WTC11 (cell line): ENCODE measurements around the gene HES5. TPM values are rescaled to one million over a fixed set of nuclear protein-coding genes. Genes with fewer than 3 reads are reported as not detected.

Experiments used
- ATAC-seq: fragments of 200-7000 bp; cut with Tn5 transposase; 2 replicates; pipeline ENCODE4 v1.10.0; 2021; ENCODE audit warnings: mild to moderate bottlenecking, moderate library complexity
- CTCF ChIA-PET: fragments of 300-600 bp; sonication (Branson Sonifier 250); formaldehyde crosslinking; loops from one replicate; lab custom pipeline; 2021; ENCODE audit warnings: antibody characterized with exemption; lab: Charles Lee
- POLR2A ChIA-PET: fragments of 350-600 bp; sonication (Branson Sonifier 250); formaldehyde crosslinking; loops from one replicate; lab custom pipeline; 2021; ENCODE audit warnings: antibody characterized with exemption; lab: Charles Lee
- DNase-seq: peaks from one replicate; pipeline ENCODE4 v3.0.0; 2021; ENCODE audit warnings: low spot score
- H3K27ac Mint-ChIP-seq: 2 replicates; pipeline ENCODE4 v1.8.0; 2021; ENCODE audit warnings: mixed read lengths
- H3K27me3 Mint-ChIP-seq: 2 replicates; pipeline ENCODE4 v1.8.0; 2021; ENCODE audit warnings: low read depth, mild to moderate bottlenecking, moderate library complexity, mixed read lengths
- H3K36me3 Mint-ChIP-seq: 2 replicates; pipeline ENCODE4 v1.8.0; 2021; ENCODE audit warnings: mixed read lengths
- H3K4me1 Mint-ChIP-seq: 2 replicates; pipeline ENCODE4 v1.8.0; 2022; ENCODE audit warnings: mixed read lengths
- H3K4me3 Mint-ChIP-seq: 2 replicates; pipeline ENCODE4 v1.8.0; 2021; ENCODE audit warnings: mild to moderate bottlenecking, moderate library complexity, mixed read lengths
- H3K9me3 Mint-ChIP-seq: 2 replicates; pipeline ENCODE4 v1.8.0; 2021; ENCODE audit warnings: mixed read lengths
- CREM ChIP-seq: sonication (generic); formaldehyde crosslinking; IDR thresholded peaks from 2 replicates; pipeline ENCODE4 v1.8.1; 2022; ENCODE audit warnings: mild to moderate bottlenecking, missing genetic modification reagents, moderate library complexity
- ELF4 ChIP-seq: sonication (generic); formaldehyde crosslinking; IDR thresholded peaks from 2 replicates; pipeline ENCODE4 v1.8.1; 2022; ENCODE audit warnings: low read depth, mild to moderate bottlenecking, moderate library complexity, missing genetic modification reagents
- EMX1 ChIP-seq: fragments of 250-450 bp; sonication (Bioruptor Pico); IDR thresholded peaks from 2 replicates; pipeline ENCODE4 v1.8.0; 2021; ENCODE audit warnings: mild to moderate bottlenecking
- ETV6 ChIP-seq: sonication (generic); formaldehyde crosslinking; IDR thresholded peaks from 2 replicates; pipeline ENCODE4 v1.8.1; 2022; ENCODE audit warnings: mild to moderate bottlenecking, missing genetic modification reagents
- FOXJ3 ChIP-seq: sonication (generic); formaldehyde crosslinking; IDR thresholded peaks from 2 replicates; pipeline ENCODE4 v1.9.0; 2021; ENCODE audit warnings: missing genetic modification reagents, mild to moderate bottlenecking, borderline replicate concordance
- GABPB1 ChIP-seq: sonication (generic); formaldehyde crosslinking; IDR thresholded peaks from 2 replicates; pipeline ENCODE4 v1.8.1; 2023; ENCODE audit warnings: mild to moderate bottlenecking, missing genetic modification reagents
- GRHL2 ChIP-seq: fragments of 250-450 bp; sonication (Bioruptor Pico); IDR thresholded peaks from 2 replicates; pipeline ENCODE4 v1.8.0; 2022; ENCODE audit warnings: mild to moderate bottlenecking, moderate library complexity; ENCODE audit not compliant: insufficient replicate concordance, severe bottlenecking
- IRF2 ChIP-seq: sonication (generic); formaldehyde crosslinking; IDR thresholded peaks from 2 replicates; pipeline ENCODE4 v1.8.0; 2022; ENCODE audit warnings: low read depth, missing genetic modification reagents, borderline replicate concordance
- MYBL2 ChIP-seq: sonication (generic); formaldehyde crosslinking; IDR thresholded peaks from 2 replicates; pipeline ENCODE4 v1.8.1; 2023; ENCODE audit warnings: mild to moderate bottlenecking, moderate library complexity, missing genetic modification reagents
- NFATC4 ChIP-seq: fragments of 250-450 bp; sonication (Bioruptor Pico); IDR thresholded peaks from 2 replicates; pipeline ENCODE4 v1.9.0; 2021; ENCODE audit warnings: mild to moderate bottlenecking
- NFYB ChIP-seq: sonication (generic); formaldehyde crosslinking; conservative IDR thresholded peaks from 2 replicates; pipeline ENCODE4 v1.8.0; 2022; ENCODE audit warnings: low read depth, missing genetic modification reagents
- OVOL2 ChIP-seq: fragments of 250-450 bp; sonication (Bioruptor Pico); IDR thresholded peaks from 2 replicates; pipeline ENCODE4 v1.9.0; 2021; ENCODE audit warnings: mild to moderate bottlenecking, borderline replicate concordance
- RELA ChIP-seq: sonication (generic); formaldehyde crosslinking; IDR thresholded peaks from 2 replicates; pipeline ENCODE4 v1.8.1; 2022; ENCODE audit warnings: missing genetic modification reagents, mild to moderate bottlenecking, borderline replicate concordance
- RORB ChIP-seq: fragments of 250-450 bp; sonication (Bioruptor Pico); IDR thresholded peaks from 2 replicates; pipeline ENCODE4 v1.9.0; 2021; ENCODE audit warnings: mild to moderate bottlenecking
- SOX15 ChIP-seq: fragments of 250-450 bp; sonication (Bioruptor Pico); IDR thresholded peaks from 2 replicates; pipeline ENCODE4 v1.9.0; 2021; ENCODE audit warnings: mild to moderate bottlenecking
- TEAD1 ChIP-seq: sonication (generic); formaldehyde crosslinking; IDR thresholded peaks from 2 replicates; pipeline ENCODE4 v1.8.0; 2022; ENCODE audit warnings: mild to moderate bottlenecking, missing genetic modification reagents
- ZNF121 ChIP-seq: sonication (generic); formaldehyde crosslinking; IDR thresholded peaks from 2 replicates; pipeline ENCODE4 v1.8.0; 2023; ENCODE audit warnings: missing genetic modification reagents
- ZNF219 ChIP-seq: sonication (generic); formaldehyde crosslinking; IDR thresholded peaks from 2 replicates; pipeline ENCODE4 v1.8.0; 2023; ENCODE audit warnings: missing genetic modification reagents, mild to moderate bottlenecking, borderline replicate concordance
- ZNF396 ChIP-seq: fragments of 250-450 bp; sonication (Bioruptor Pico); IDR thresholded peaks from 2 replicates; pipeline ENCODE4 v1.8.0; 2021; ENCODE audit warnings: mild to moderate bottlenecking, moderate library complexity, borderline replicate concordance
- ZNF671 ChIP-seq: fragments of 250-450 bp; sonication (Bioruptor Pico); IDR thresholded peaks from 2 replicates; pipeline ENCODE4 v1.8.0; 2021; ENCODE audit warnings: mild to moderate bottlenecking
- total RNA-seq: library from RNA; stranded (reverse); gene quantifications from 3 replicates; pipeline ENCODE4 v1.2.3, GENCODE V29; 2021
- TF ChIP-seq, protein P1 (sequence below): sonication (generic); formaldehyde crosslinking; IDR thresholded peaks from 2 replicates; pipeline ENCODE4 v1.8.0; 2023; ENCODE audit warnings: missing genetic modification reagents
- TF ChIP-seq, protein P2 (sequence below): sonication (generic); formaldehyde crosslinking; IDR thresholded peaks from 2 replicates; pipeline ENCODE4 v1.8.1; 2023; ENCODE audit warnings: mild to moderate bottlenecking, missing genetic modification reagents
- TF ChIP-seq, protein P3 (sequence below): fragments of 250-450 bp; sonication (Bioruptor Pico); IDR thresholded peaks from 2 replicates; pipeline ENCODE4 v1.9.0; 2021; ENCODE audit warnings: mild to moderate bottlenecking
- TF ChIP-seq, protein P4 (sequence below): fragments of 200-600 bp; IDR thresholded peaks from 2 replicates; pipeline ENCODE4 v1.8.0; 2022; ENCODE audit warnings: antibody characterized with exemption
- TF ChIP-seq, protein P5 (sequence below): fragments of 250-450 bp; sonication (Bioruptor Pico); IDR thresholded peaks from 2 replicates; pipeline ENCODE4 v1.8.0; 2021; ENCODE audit warnings: mild to moderate bottlenecking
- TF ChIP-seq, protein P6 (sequence below): sonication (generic); formaldehyde crosslinking; IDR thresholded peaks from 2 replicates; pipeline ENCODE4 v1.8.0; 2022; ENCODE audit warnings: missing genetic modification reagents

The HES5 gene
- total RNA-seq, 1 experiment from 2014 or later: not detected

DNA sequence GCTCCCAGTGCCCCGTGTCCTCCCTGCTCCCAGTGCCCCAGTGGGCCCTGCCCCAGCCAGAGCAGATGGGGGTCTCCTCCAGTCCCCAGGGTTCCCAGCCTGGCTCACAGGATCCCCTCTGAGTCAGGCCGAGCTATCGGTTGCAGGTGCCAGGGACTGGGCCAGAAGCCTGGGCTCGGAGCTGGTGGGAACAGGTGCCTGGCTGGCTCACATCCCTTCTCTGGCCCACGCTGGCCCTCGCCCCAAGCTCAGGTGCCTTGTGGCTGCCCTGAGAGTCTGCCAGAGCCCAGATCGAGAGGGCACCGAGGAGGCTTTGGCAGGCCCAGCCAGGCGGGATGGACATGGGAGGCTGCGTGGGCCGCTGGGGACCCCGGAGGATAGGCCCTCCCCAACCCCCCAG is 35.0 kb downstream of the HES5 start:
- Mint-ChIP-seq H3K4me3 (no peak overlapping the region), H3K27ac (no peak overlapping the region), H3K36me3 (no peaks in the 10 kb centered on the region), H3K27me3 (no peaks in the 10 kb centered on the region), H3K4me1 (no peaks in the 10 kb centered on the region), H3K9me3 (no peaks in the 10 kb centered on the region)
- DNase-seq (no peak), ATAC-seq (no peak)
- TF ChIP-seq ZNF671 (CRISPR knock-in tag) (no peak), NFYB (CRISPR knock-in tag) (no peak), GABPB1 (no peak)
- TF ChIP-seq, protein P1, sequence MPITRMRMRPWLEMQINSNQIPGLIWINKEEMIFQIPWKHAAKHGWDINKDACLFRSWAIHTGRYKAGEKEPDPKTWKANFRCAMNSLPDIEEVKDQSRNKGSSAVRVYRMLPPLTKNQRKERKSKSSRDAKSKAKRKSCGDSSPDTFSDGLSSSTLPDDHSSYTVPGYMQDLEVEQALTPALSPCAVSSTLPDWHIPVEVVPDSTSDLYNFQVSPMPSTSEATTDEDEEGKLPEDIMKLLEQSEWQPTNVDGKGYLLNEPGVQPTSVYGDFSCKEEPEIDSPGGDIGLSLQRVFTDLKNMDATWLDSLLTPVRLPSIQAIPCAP: no peak
- ChIA-PET CTCF (no interaction called here), POLR2A (no interaction called here)

DNA sequence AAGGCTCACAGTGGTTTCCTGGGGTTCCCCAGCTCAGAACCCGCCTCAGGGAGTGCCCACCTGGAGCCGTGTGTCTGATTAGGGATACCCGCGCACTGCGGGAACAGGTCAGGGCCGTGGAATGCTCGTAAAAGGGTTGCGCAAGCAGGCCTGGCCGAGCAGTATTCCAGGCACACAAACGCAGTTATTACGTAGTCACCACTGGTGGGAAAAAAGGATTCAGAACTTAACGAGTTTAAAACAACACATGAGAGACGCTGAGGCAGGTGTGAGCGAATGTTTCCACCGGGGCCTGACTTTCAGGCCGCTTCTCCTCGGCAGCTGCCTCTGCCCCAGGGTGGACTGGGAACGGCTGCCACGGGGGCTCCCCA is 35.8 kb downstream of the HES5 start:
- ATAC-seq: no peak
- Mint-ChIP-seq H3K36me3 (no peaks in the 10 kb centered on the region), H3K9me3 (no peaks in the 10 kb centered on the region), H3K4me3 (no peak overlapping the region)
- CTCF ChIA-PET: no interaction called here
- DNase-seq: no peak
- TF ChIP-seq ZNF671 (CRISPR knock-in tag) (no peak), TEAD1 (CRISPR knock-in tag) (no peak), ZNF121 (CRISPR knock-in tag) (no peak), ELF4 (no peak), IRF2 (CRISPR knock-in tag) (no peak), RELA (CRISPR knock-in tag) (no peak), RORB (no peak), FOXJ3 (CRISPR knock-in tag) (no peak), NFATC4 (no peak), OVOL2 (CRISPR knock-in tag) (no peak), ZNF396 (CRISPR knock-in tag) (no peak), EMX1 (CRISPR knock-in tag) (no peak), GRHL2 (CRISPR knock-in tag) (no peak)
- TF ChIP-seq, protein P2, sequence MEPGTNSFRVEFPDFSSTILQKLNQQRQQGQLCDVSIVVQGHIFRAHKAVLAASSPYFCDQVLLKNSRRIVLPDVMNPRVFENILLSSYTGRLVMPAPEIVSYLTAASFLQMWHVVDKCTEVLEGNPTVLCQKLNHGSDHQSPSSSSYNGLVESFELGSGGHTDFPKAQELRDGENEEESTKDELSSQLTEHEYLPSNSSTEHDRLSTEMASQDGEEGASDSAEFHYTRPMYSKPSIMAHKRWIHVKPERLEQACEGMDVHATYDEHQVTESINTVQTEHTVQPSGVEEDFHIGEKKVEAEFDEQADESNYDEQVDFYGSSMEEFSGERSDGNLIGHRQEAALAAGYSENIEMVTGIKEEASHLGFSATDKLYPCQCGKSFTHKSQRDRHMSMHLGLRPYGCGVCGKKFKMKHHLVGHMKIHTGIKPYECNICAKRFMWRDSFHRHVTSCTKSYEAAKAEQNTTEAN (CRISPR knock-in tag): no peak
- TF ChIP-seq, all 79 proteins: peak for 0
- Mint-ChIP-seq H3K27ac (no peak overlapping the region), H3K27me3 (no peaks in the 10 kb centered on the region), H3K4me1 (no peaks in the 10 kb centered on the region)
- POLR2A ChIA-PET: no interaction called here

DNA sequence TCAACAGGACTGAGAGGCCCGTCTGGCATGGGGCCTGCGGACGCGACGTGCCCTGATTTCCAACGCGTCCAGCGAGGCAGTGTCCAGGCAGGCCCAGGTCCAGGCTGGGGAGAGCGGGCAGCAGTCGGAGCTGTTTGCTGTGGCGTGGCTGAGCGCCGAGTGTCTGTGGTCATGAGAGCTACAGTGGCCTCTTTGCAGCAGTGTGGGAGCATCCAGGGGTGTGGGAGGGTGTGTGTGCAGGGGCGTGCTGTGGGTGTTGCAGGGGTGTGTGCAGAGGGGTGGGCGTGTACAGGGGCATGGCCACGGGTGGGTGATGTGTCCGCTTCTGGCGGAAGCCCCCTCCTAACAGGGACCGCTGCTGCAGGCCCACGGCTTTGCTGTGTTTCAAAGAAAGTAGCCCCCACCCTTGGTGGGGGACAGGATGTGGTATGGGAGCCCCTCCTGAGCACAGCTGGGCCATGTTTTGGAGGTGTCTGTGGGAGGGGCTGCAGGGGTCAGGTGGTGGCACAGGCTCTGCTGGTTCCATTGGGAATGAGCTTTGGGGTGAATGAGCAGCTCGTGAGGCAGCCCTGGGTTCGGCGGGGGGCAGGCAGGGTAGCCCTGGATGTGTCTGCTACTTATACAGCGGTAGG is 36.3 kb downstream of the HES5 start:
- no peaks in the 10 kb centered on the region; the same call in 1 of the 2 replicates for H3K27me3 Mint-ChIP-seq
- POLR2A ChIA-PET: no interaction called here
- no peak for DNase-seq
- H3K4me1 Mint-ChIP-seq: no peaks in the 10 kb centered on the region
- CTCF ChIA-PET: no interaction called here
- no peak overlapping the region for H3K27ac Mint-ChIP-seq
- ATAC-seq: no peak
- H3K9me3 Mint-ChIP-seq: peaks cover 4% of the 10 kb centered on the region
- H3K36me3 Mint-ChIP-seq: peaks cover 3% of the 10 kb centered on the region; the same call in 1 of the 2 replicates
- H3K4me3 Mint-ChIP-seq: no peak overlapping the region
- TF ChIP-seq ETV6 (CRISPR knock-in tag) (no peak), MYBL2 (CRISPR knock-in tag) (no peak), CREM (CRISPR knock-in tag) (no peak), GABPB1 (no peak), SOX15 (no peak), ZNF121 (CRISPR knock-in tag) (no peak), FOXJ3 (CRISPR knock-in tag) (no peak), ZNF219 (CRISPR knock-in tag) (no peak)
- TF ChIP-seq, protein P3, sequence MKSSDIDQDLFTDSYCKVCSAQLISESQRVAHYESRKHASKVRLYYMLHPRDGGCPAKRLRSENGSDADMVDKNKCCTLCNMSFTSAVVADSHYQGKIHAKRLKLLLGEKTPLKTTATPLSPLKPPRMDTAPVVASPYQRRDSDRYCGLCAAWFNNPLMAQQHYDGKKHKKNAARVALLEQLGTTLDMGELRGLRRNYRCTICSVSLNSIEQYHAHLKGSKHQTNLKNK (CRISPR knock-in tag): no peak
- TF ChIP-seq, protein P4, sequence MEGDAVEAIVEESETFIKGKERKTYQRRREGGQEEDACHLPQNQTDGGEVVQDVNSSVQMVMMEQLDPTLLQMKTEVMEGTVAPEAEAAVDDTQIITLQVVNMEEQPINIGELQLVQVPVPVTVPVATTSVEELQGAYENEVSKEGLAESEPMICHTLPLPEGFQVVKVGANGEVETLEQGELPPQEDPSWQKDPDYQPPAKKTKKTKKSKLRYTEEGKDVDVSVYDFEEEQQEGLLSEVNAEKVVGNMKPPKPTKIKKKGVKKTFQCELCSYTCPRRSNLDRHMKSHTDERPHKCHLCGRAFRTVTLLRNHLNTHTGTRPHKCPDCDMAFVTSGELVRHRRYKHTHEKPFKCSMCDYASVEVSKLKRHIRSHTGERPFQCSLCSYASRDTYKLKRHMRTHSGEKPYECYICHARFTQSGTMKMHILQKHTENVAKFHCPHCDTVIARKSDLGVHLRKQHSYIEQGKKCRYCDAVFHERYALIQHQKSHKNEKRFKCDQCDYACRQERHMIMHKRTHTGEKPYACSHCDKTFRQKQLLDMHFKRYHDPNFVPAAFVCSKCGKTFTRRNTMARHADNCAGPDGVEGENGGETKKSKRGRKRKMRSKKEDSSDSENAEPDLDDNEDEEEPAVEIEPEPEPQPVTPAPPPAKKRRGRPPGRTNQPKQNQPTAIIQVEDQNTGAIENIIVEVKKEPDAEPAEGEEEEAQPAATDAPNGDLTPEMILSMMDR: no peak
- TF ChIP-seq, protein P5, sequence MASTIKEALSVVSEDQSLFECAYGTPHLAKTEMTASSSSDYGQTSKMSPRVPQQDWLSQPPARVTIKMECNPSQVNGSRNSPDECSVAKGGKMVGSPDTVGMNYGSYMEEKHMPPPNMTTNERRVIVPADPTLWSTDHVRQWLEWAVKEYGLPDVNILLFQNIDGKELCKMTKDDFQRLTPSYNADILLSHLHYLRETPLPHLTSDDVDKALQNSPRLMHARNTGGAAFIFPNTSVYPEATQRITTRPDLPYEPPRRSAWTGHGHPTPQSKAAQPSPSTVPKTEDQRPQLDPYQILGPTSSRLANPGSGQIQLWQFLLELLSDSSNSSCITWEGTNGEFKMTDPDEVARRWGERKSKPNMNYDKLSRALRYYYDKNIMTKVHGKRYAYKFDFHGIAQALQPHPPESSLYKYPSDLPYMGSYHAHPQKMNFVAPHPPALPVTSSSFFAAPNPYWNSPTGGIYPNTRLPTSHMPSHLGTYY: no peak
- TF ChIP-seq, protein P6, sequence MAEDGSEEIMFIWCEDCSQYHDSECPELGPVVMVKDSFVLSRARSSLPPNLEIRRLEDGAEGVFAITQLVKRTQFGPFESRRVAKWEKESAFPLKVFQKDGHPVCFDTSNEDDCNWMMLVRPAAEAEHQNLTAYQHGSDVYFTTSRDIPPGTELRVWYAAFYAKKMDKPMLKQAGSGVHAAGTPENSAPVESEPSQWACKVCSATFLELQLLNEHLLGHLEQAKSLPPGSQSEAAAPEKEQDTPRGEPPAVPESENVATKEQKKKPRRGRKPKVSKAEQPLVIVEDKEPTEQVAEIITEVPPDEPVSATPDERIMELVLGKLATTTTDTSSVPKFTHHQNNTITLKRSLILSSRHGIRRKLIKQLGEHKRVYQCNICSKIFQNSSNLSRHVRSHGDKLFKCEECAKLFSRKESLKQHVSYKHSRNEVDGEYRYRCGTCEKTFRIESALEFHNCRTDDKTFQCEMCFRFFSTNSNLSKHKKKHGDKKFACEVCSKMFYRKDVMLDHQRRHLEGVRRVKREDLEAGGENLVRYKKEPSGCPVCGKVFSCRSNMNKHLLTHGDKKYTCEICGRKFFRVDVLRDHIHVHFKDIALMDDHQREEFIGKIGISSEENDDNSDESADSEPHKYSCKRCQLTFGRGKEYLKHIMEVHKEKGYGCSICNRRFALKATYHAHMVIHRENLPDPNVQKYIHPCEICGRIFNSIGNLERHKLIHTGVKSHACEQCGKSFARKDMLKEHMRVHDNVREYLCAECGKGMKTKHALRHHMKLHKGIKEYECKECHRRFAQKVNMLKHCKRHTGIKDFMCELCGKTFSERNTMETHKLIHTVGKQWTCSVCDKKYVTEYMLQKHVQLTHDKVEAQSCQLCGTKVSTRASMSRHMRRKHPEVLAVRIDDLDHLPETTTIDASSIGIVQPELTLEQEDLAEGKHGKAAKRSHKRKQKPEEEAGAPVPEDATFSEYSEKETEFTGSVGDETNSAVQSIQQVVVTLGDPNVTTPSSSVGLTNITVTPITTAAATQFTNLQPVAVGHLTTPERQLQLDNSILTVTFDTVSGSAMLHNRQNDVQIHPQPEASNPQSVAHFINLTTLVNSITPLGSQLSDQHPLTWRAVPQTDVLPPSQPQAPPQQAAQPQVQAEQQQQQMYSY: no peak
